GM23338 (cell line): ENCODE data around the gene ADGRG4. TPM values are rescaled to one million over a fixed set of nuclear protein-coding genes. Genes with fewer than 3 reads are reported as not detected.

Experiments
- ATAC-seq: fragments of 200-7000 bp; cut with Tn5 transposase; 3 replicates; pipeline ENCODE4 v1.9.1; 2020
- DNase-seq: peaks from one replicate; pipeline ENCODE4 v3.0.0-alpha.2; 2015; ENCODE audit warnings: low spot score
- H2AFZ ChIP-seq: fragments of 200-600 bp; sonication (generic); 2 replicates; pipeline ENCODE4 v1.8.0; 2016; ENCODE audit warnings: antibody characterized with exemption, mild to moderate bottlenecking, moderate library complexity
- H3F3A ChIP-seq: fragments of 200-600 bp; sonication (generic); replicated peaks from 2 replicates; pipeline ENCODE4 v1.8.0; 2017; ENCODE audit warnings: antibody characterized with exemption, mixed run types, low read depth
- H3K27ac ChIP-seq: fragments of 200-600 bp; sonication (generic); 2 replicates; pipeline ENCODE4 v1.6.1; 2016; ENCODE audit warnings: low read depth
- H3K27me3 ChIP-seq: fragments of 200-600 bp; sonication (generic); 2 replicates; pipeline ENCODE4 v1.8.0; 2016; ENCODE audit warnings: mild to moderate bottlenecking, mixed run types, moderate library complexity; ENCODE audit not compliant: insufficient read depth
- H3K36me3 ChIP-seq: fragments of 200-600 bp; sonication (generic); 2 replicates; pipeline ENCODE4 v1.8.0; 2016; ENCODE audit warnings: mild to moderate bottlenecking; ENCODE audit not compliant: insufficient read depth
- H3K4me1 ChIP-seq: fragments of 200-600 bp; sonication (generic); 2 replicates; pipeline ENCODE4 v1.8.0; 2016; ENCODE audit warnings: mild to moderate bottlenecking, moderate library complexity; ENCODE audit not compliant: insufficient read depth
- H3K4me2 ChIP-seq: fragments of 200-600 bp; sonication (generic); 2 replicates; pipeline ENCODE4 v1.7.1; 2017; ENCODE audit warnings: mixed run types
- H3K4me3 ChIP-seq: fragments of 200-600 bp; sonication (generic); 2 replicates; pipeline ENCODE4 v1.6.1; 2016; ENCODE audit warnings: mixed run types
- H3K79me2 ChIP-seq: fragments of 200-600 bp; sonication (generic); replicated peaks from 2 replicates; pipeline ENCODE4 v1.8.0; 2017; ENCODE audit warnings: mild to moderate bottlenecking; ENCODE audit not compliant: insufficient read depth
- H3K9me2 ChIP-seq: fragments of 200-600 bp; sonication (generic); 2 replicates; pipeline ENCODE4 v1.8.0; 2017; ENCODE audit not compliant: insufficient read depth
- H4K20me1 ChIP-seq: fragments of 200-600 bp; sonication (generic); replicated peaks from 2 replicates; pipeline ENCODE4 v1.8.0; 2017; ENCODE audit warnings: mild to moderate bottlenecking; ENCODE audit not compliant: insufficient read depth
- H3K27ac Mint-ChIP-seq: 2 replicates; pipeline ENCODE4 v1.8.0; 2020; ENCODE audit warnings: inconsistent platforms, mild to moderate bottlenecking, moderate library complexity, mixed read lengths
- H3K27me3 Mint-ChIP-seq: 3 replicates; pipeline ENCODE4 v1.8.0; 2022; ENCODE audit warnings: low read depth, mild to moderate bottlenecking, moderate library complexity, mixed read lengths, inconsistent platforms; ENCODE audit not compliant: insufficient read depth, poor library complexity
- H3K36me3 Mint-ChIP-seq: 3 replicates; pipeline ENCODE4 v1.8.0; 2021; ENCODE audit warnings: low read depth, mild to moderate bottlenecking, inconsistent platforms, moderate library complexity, mixed read lengths
- H3K4me1 Mint-ChIP-seq: 3 replicates; pipeline ENCODE4 v1.8.0; 2020; ENCODE audit warnings: mild to moderate bottlenecking, inconsistent platforms, mixed read lengths
- H3K4me3 Mint-ChIP-seq: 3 replicates; pipeline ENCODE4 v1.8.0; 2021; ENCODE audit warnings: moderate library complexity, mild to moderate bottlenecking, inconsistent platforms, mixed read lengths
- H3K9me3 Mint-ChIP-seq: 3 replicates; pipeline ENCODE4 v1.8.0; 2020; ENCODE audit warnings: moderate library complexity, mild to moderate bottlenecking, inconsistent platforms, mixed read lengths
- CREB1 ChIP-seq: fragments of 250-450 bp; sonication (Bioruptor Pico); IDR thresholded peaks from 2 replicates; pipeline ENCODE4 v1.5.0; 2020; ENCODE audit warnings: low read depth, mild to moderate bottlenecking, moderate library complexity
- CTCF ChIP-seq, 2 experiments: fragments of 200-600 bp in 1 of 2; sonication (generic) in 1 of 2; conservative IDR thresholded peaks; 2 replicates each; pipeline versions ENCODE4 v1.5.1 to v1.6.1; 2016 to 2017; ENCODE audit warnings: antibody characterized with exemption in 2 of 2, low read depth in 2 of 2, mild to moderate bottlenecking in 2 of 2, moderate library complexity in 1 of 2
- EZH2 ChIP-seq: fragments of 200-600 bp; sonication (generic); IDR thresholded peaks from one replicate; pipeline ENCODE4 v1.8.0; 2017; ENCODE audit warnings: antibody characterized with exemption, mild to moderate bottlenecking, low read depth; ENCODE audit not compliant: unreplicated experiment
- EZH2phosphoT487 ChIP-seq: fragments of 200-600 bp; sonication (generic); IDR thresholded peaks from one replicate; pipeline ENCODE4 v1.8.1; 2018; ENCODE audit warnings: antibody characterized with exemption; ENCODE audit not compliant: unreplicated experiment
- JUNB ChIP-seq: IDR thresholded peaks from one replicate; pipeline ENCODE4 v1.6.1; 2016; ENCODE audit warnings: antibody characterized with exemption; ENCODE audit not compliant: unreplicated experiment
- NANOG ChIP-seq: IDR thresholded peaks from 2 replicates; pipeline ENCODE4 v1.6.1; 2016; ENCODE audit warnings: antibody characterized with exemption, borderline replicate concordance
- POLR2AphosphoS5 ChIP-seq: IDR thresholded peaks from 2 replicates; pipeline ENCODE4 v1.6.1; 2016; ENCODE audit warnings: antibody characterized with exemption, low read depth
- STAT1 ChIP-seq: IDR thresholded peaks from one replicate; pipeline ENCODE4 v1.6.1; 2016; ENCODE audit warnings: antibody characterized with exemption; ENCODE audit not compliant: unreplicated experiment
- ZNF114 ChIP-seq: fragments of 250-450 bp; sonication (Bioruptor Pico); IDR thresholded peaks from 2 replicates; pipeline ENCODE4 v1.5.0; 2020; ENCODE audit warnings: mild to moderate bottlenecking, moderate library complexity
- ZNF331 ChIP-seq: fragments of 250-450 bp; sonication (Bioruptor Pico); IDR thresholded peaks from 2 replicates; pipeline ENCODE4 v1.5.0; 2020; ENCODE audit warnings: low read depth, mild to moderate bottlenecking, moderate library complexity
- ZNF462 ChIP-seq: fragments of 250-450 bp; sonication (Bioruptor Pico); IDR thresholded peaks from 2 replicates; pipeline ENCODE4 v1.5.0; 2020; ENCODE audit warnings: mild to moderate bottlenecking, moderate library complexity
- polyA plus RNA-seq: library from polyadenylated mRNA; unstranded; fragments of >200 nt; fragmentation: Nextera tagmentation; extraction: Ambion mirVana; gene quantifications from 2 replicates; pipeline ENCODE4 v1.2.1, GENCODE V29; 2016
- total RNA-seq: library from RNA; depleted of rRNA; stranded (reverse); fragments of >200 nt; shearing (Covaris generic); gene quantifications from 2 replicates; pipeline ENCODE4 v1.2.3, GENCODE V29; 2014
- TF ChIP-seq, protein P1 (sequence below): IDR thresholded peaks from 2 replicates; pipeline ENCODE4 v1.6.1; 2016; ENCODE audit warnings: antibody characterized with exemption
- TF ChIP-seq, protein P2 (sequence below): IDR thresholded peaks from one replicate; pipeline ENCODE4 v1.6.1; 2018; ENCODE audit warnings: antibody characterized with exemption; ENCODE audit not compliant: unreplicated experiment

The ADGRG4 gene
- total and polyA plus RNA-seq, 2 experiments from 2014 or later: not detected

GRCh38 chrX:136325377-136325776 lies 24.6 kb downstream of the ADGRG4 start:
- H3K9me3 Mint-ChIP-seq: no peaks in the 10 kb centered on the region
- ATAC-seq (no peak), DNase-seq (no peak)
- no peak overlapping the region for H3K4me3 Mint-ChIP-seq
- no peaks in the 10 kb centered on the region for H3K4me1 Mint-ChIP-seq
- Histone ChIP-seq H2AFZ (no peak overlapping the region), H3K36me3 (no peaks in the 10 kb centered on the region), H3K79me2 (no peaks in the 10 kb centered on the region), H4K20me1 (no peaks in the 10 kb centered on the region), H3K27me3 (no peaks in the 10 kb centered on the region), H3K4me1 (no peaks in the 10 kb centered on the region), H3K4me2 (no peak overlapping the region), H3F3A (no peaks in the 10 kb centered on the region), H3K27ac (no peak overlapping the region), H3K9me2 (no peaks in the 10 kb centered on the region), H3K4me3 (no peak overlapping the region)
- H3K27me3 Mint-ChIP-seq: no peaks in the 10 kb centered on the region
- no peak for TF ChIP-seq NANOG
- no peak for TF ChIP-seq POLR2AphosphoS5
- TF ChIP-seq CTCF (conservative IDR thresholded peaks at IDR 0.05; ENCODE audit: low read depth in 2 of 2): no peak
- TF ChIP-seq, protein P1, sequence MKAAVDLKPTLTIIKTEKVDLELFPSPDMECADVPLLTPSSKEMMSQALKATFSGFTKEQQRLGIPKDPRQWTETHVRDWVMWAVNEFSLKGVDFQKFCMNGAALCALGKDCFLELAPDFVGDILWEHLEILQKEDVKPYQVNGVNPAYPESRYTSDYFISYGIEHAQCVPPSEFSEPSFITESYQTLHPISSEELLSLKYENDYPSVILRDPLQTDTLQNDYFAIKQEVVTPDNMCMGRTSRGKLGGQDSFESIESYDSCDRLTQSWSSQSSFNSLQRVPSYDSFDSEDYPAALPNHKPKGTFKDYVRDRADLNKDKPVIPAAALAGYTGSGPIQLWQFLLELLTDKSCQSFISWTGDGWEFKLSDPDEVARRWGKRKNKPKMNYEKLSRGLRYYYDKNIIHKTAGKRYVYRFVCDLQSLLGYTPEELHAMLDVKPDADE: no peak
- TF ChIP-seq ZNF331 (CRISPR knock-in tag): no peak
- no peak for TF ChIP-seq ZNF114 (CRISPR knock-in tag)
- no peak for TF ChIP-seq ZNF462 (CRISPR knock-in tag)
- TF ChIP-seq EZH2phosphoT487: no peak
- TF ChIP-seq, protein P2, sequence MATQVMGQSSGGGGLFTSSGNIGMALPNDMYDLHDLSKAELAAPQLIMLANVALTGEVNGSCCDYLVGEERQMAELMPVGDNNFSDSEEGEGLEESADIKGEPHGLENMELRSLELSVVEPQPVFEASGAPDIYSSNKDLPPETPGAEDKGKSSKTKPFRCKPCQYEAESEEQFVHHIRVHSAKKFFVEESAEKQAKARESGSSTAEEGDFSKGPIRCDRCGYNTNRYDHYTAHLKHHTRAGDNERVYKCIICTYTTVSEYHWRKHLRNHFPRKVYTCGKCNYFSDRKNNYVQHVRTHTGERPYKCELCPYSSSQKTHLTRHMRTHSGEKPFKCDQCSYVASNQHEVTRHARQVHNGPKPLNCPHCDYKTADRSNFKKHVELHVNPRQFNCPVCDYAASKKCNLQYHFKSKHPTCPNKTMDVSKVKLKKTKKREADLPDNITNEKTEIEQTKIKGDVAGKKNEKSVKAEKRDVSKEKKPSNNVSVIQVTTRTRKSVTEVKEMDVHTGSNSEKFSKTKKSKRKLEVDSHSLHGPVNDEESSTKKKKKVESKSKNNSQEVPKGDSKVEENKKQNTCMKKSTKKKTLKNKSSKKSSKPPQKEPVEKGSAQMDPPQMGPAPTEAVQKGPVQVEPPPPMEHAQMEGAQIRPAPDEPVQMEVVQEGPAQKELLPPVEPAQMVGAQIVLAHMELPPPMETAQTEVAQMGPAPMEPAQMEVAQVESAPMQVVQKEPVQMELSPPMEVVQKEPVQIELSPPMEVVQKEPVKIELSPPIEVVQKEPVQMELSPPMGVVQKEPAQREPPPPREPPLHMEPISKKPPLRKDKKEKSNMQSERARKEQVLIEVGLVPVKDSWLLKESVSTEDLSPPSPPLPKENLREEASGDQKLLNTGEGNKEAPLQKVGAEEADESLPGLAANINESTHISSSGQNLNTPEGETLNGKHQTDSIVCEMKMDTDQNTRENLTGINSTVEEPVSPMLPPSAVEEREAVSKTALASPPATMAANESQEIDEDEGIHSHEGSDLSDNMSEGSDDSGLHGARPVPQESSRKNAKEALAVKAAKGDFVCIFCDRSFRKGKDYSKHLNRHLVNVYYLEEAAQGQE: no peak
- TF ChIP-seq EZH2: no peak
- TF ChIP-seq JUNB: no peak
- no peak for TF ChIP-seq STAT1
- TF ChIP-seq CREB1 (CRISPR knock-in tag): no peak
- no peak overlapping the region for H3K27ac Mint-ChIP-seq
- no peaks in the 10 kb centered on the region for H3K36me3 Mint-ChIP-seq
